LNCaP clone FGC (cell line): Measurements from ENCODE around the gene NT5C.

Experiments used
- DNase-seq: peaks from one replicate; pipeline ENCODE4 v3.0.0-alpha.2; 2011; ENCODE audit warnings: low read depth
- H3K4me3 ChIP-seq: 2 replicates; pipeline ENCODE4 v1.5.1; 2011; ENCODE audit warnings: mild to moderate bottlenecking, low read depth, low read length, control low read depth
- CTCF ChIP-seq: IDR thresholded peaks from 2 replicates; pipeline ENCODE4 v1.5.1; 2012; ENCODE audit warnings: mild to moderate bottlenecking; ENCODE audit not compliant: control insufficient read depth, insufficient read depth; ENCODE audit errors: extremely low read depth

NT5C gene

GRCh38 chr17:75087558-75088453, 43.7 kb downstream of the NT5C start, which contains the start of gene SLC16A5:
Gene SLC16A5, plus strand, starts transcription at chr17:75087954. Its CDS starts 5,683 bp downstream, at chr17:75093637.
- no peak for TF ChIP-seq CTCF
- no peak for DNase-seq
- no peak within 1 kb of the TSS for H3K4me3 ChIP-seq

DNA sequence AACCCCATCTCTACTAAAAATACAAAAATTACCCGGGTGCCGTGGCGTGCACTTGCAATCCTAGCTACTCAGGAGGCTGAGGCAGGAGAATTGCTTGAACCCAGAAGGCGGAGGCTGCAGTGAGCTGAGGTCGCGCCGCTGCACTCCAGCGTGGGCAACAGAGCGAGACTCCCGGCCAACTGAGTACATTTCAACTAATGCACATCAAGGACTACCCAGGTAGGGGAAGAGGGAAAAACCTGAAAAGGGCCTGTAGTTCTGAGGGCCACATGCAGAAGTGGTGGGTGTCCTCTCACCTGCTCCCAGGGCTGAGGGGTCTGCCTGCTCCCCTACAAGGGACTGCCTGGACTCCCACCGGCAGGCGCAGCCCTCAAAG, 44.4 kb downstream of the NT5C start:
- no peak overlapping the region for H3K4me3 ChIP-seq
- no peak for TF ChIP-seq CTCF
- DNase-seq, result no peak

- TF ChIP-seq CTCF, result no peak
- no peak for DNase-seq
These were observed 44.9 kb downstream of the NT5C start for GRCh38 chr17:75086496-75087181.

GRCh38 chr17:75084039-75084660, 47.4 kb downstream of the NT5C start:
- TF ChIP-seq CTCF, result no peak
- no peak for DNase-seq
- no peak overlapping the region for H3K4me3 ChIP-seq

More at GRCh38 chr17:75086496-75087181, 44.9 kb downstream of the NT5C start:
- no peak overlapping the region for H3K4me3 ChIP-seq

- H3K4me3 ChIP-seq, result no peak overlapping the region
- TF ChIP-seq CTCF, result no peak
- DNase-seq, result no peak
These were observed 48.9 kb downstream of the NT5C start for GRCh38 chr17:75082683-75083082.

DNA sequence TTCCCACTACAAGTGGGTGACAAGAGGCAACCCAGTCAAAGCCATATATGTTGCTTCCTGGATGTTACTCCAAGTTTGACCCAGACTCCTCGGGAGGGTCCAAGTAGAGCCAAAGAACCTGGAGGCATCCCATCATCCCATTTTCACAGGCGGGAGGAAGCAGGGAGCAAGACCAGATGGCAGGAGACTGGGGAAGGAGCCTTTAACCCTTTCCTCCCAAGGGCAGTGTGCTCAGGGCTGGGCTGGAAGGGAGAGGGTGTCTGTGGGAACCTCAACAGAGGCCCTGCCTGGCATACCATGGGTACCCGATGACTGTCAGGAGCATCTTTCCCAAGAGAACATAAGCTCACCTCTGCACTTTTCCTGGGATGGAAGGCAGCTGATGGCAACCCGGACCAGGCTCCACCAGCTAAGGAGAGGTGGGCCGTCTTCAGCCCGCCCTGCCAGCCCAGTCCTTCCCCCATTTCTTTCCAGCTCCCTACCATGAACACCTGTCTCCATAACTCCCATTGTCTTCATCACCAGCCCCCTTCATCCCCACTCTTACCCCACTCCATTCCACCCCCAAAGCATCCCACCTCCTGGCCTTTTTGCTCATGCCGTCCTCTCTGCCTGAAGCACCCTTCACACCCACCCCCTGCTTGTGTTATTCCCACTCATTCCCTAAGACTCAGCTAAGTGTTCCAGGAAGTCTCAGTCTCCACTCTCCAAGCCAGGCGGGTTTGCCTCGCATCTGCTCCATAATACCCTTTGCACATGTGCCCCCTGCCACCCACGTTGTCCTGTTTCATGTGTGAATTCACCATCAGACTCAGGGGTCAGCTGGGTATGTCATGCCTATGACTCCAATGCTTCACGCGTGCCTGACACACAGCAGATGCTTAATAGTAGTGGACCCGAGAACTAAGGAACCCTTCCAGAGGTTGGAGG, 49.7 kb downstream of the NT5C start:
- H3K4me3 ChIP-seq, result no peak overlapping the region
- no peak for TF ChIP-seq CTCF
- no peak for DNase-seq
